Measurements from ENCODE around the gene CDR2L.

DNA sequence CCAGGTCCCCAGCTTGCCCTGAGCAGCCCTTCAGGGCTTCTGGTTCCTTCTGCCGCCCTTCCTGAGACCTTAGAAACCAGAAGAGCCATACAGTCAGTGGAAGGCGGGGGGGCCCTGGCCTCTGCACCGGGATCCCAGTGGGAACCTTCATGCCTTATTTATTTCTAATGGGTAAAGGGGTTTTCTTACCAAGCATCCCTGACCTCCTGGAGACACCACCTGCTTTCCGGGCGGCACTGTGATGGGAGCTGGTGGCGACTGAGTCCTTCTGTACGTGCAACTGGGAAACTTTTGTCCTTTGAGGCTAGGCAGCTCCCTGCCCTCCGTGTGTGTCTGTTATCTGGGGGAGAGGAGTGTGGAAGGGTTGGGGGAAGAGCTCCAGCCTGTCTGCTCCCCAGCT lies 17.9 kb downstream of the CDR2L start:
- TF ChIP-seq, protein P1, sequence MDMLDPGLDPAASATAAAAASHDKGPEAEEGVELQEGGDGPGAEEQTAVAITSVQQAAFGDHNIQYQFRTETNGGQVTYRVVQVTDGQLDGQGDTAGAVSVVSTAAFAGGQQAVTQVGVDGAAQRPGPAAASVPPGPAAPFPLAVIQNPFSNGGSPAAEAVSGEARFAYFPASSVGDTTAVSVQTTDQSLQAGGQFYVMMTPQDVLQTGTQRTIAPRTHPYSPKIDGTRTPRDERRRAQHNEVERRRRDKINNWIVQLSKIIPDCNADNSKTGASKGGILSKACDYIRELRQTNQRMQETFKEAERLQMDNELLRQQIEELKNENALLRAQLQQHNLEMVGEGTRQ (IDR thresholded peaks at IDR 0.05; ENCODE audit: borderline replicate concordance, low read depth, low read length) = no peak
- TF ChIP-seq, protein P2, sequence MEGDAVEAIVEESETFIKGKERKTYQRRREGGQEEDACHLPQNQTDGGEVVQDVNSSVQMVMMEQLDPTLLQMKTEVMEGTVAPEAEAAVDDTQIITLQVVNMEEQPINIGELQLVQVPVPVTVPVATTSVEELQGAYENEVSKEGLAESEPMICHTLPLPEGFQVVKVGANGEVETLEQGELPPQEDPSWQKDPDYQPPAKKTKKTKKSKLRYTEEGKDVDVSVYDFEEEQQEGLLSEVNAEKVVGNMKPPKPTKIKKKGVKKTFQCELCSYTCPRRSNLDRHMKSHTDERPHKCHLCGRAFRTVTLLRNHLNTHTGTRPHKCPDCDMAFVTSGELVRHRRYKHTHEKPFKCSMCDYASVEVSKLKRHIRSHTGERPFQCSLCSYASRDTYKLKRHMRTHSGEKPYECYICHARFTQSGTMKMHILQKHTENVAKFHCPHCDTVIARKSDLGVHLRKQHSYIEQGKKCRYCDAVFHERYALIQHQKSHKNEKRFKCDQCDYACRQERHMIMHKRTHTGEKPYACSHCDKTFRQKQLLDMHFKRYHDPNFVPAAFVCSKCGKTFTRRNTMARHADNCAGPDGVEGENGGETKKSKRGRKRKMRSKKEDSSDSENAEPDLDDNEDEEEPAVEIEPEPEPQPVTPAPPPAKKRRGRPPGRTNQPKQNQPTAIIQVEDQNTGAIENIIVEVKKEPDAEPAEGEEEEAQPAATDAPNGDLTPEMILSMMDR (IDR thresholded peaks at IDR 0.05) = no peak
- TF ChIP-seq RFX5 (IDR thresholded peaks at IDR 0.05; ENCODE audit: low read length) = no peak
- TF ChIP-seq, protein P3, sequence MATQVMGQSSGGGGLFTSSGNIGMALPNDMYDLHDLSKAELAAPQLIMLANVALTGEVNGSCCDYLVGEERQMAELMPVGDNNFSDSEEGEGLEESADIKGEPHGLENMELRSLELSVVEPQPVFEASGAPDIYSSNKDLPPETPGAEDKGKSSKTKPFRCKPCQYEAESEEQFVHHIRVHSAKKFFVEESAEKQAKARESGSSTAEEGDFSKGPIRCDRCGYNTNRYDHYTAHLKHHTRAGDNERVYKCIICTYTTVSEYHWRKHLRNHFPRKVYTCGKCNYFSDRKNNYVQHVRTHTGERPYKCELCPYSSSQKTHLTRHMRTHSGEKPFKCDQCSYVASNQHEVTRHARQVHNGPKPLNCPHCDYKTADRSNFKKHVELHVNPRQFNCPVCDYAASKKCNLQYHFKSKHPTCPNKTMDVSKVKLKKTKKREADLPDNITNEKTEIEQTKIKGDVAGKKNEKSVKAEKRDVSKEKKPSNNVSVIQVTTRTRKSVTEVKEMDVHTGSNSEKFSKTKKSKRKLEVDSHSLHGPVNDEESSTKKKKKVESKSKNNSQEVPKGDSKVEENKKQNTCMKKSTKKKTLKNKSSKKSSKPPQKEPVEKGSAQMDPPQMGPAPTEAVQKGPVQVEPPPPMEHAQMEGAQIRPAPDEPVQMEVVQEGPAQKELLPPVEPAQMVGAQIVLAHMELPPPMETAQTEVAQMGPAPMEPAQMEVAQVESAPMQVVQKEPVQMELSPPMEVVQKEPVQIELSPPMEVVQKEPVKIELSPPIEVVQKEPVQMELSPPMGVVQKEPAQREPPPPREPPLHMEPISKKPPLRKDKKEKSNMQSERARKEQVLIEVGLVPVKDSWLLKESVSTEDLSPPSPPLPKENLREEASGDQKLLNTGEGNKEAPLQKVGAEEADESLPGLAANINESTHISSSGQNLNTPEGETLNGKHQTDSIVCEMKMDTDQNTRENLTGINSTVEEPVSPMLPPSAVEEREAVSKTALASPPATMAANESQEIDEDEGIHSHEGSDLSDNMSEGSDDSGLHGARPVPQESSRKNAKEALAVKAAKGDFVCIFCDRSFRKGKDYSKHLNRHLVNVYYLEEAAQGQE (IDR thresholded peaks at IDR 0.05; ENCODE audit: low read depth, low read length) = no peak
- TF ChIP-seq FOXM1 (IDR thresholded peaks at IDR 0.05; ENCODE audit: low read depth) = no peak
